ENCODE results near the gene WDR37. TPM values are rescaled to one million over a fixed set of nuclear protein-coding genes. Genes with fewer than 3 reads are reported as not detected.

WDR37 gene
- total RNA-seq, 1 donor from 2014 or later: 24.1 TPM

DNA sequence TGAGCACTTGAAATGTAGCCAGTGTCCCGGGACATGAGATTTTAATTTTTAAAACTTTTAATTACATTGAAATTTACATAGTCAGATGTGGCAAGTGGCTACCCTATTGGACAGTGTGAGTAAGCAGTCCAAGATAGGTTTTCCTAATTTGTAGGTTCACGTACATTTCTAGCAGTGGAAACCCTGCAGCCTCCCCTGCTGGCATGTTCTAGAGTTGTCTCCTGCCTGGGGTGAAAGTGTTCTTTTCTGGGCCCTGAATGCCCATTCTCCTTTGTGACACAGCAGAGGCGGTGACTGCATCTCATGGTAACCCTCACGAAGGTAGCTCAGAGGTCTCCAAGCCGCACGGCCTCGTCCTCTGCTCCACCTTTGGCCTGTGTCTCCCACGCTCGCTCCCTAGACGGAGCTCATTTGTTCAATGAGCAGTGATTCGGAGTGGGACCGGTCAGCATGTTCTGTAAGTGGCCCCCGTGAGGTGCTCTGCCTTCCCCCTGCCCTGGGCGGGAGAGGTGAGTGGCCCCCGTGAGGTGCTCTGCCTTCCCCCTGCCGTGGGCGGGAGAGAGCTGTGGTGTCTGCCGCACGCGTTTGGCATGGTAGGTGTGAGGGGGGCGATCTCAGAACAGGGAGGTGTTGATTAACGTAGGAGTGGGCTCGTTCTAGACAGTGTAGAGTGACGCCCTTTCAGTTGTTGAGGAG, 18.0 kb downstream of the WDR37 start:
- DNase-seq (ENCODE audit: low spot score): no peak

DNA sequence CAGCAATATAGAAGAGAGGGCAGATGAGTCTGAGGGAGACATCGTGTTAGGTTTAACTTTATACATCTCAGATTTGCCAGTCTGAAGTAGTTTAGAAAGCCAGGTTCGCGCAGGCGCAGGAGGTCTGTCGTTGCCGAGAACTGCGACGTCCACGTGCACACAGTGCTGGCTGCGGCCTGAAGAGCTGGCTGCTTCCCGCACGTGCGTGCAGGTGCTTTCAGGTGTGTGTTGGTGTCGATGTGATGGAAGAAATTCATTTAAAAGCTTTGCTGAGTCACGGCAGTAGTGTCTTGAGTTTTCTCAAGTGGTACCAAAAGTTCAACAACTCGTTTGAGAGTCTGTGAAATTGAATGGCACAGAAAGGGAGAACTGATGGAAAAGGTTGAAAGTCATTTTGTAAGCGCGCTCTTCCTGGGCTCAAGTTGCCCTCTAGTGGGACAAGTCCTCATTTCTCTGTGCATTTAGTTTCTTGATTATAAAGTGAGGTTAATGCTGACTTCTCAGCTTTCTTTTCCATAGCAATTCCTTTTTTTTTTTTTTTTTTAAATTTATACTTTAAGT, 18.6 kb downstream of the WDR37 start:
- DNase-seq (ENCODE audit: low spot score): no peak

- no peak for DNase-seq (ENCODE audit: low spot score)
These were observed 22.5 kb downstream of the WDR37 start for GRCh38 chr10:1078668-1079067.

DNA sequence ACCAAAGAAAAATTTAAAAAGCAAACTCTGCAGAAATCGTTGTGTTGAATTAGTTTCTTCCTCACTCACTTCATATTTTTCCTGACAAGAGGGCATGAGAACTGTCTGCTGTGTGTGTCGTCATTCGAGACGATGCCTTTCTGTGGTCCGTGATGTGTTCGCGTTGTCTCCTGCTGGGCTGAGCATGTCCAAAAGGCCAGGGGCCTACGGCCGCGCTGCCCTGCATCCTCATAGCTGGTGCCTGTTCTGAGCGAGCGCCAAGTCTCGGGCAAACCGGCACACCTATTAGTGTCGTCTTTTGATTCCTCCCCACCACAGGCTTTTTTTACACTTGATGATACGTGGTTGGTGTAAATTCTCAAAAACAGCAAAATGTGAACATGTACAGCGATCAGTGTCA, 27.4 kb downstream of the WDR37 start:
- no peak for DNase-seq (ENCODE audit: low spot score)

GRCh38 chr10:1084011-1084950, 28.1 kb downstream of the WDR37 start:
- no peak for DNase-seq (ENCODE audit: low spot score)

DNA sequence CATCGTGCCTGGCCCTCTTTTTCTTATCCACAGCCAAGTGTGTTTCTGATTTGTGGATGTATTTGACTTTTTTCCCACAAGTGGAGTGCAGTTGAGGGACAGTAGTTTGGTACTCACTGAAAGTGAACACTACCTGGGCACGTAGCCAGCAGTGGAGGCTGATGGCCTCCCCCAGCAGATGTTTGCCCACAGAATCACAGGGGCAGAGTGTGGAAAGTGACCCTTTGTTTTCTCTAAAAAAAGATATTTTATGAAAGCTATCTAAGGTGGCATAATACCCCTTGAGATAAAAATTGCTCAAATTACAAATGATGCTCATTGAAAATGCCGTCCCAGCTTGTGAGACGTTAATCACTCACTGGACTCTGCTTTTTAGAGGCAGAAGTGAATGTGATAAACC, 29.1 kb downstream of the WDR37 start:
- DNase-seq (ENCODE audit: low spot score): no peak

DNA sequence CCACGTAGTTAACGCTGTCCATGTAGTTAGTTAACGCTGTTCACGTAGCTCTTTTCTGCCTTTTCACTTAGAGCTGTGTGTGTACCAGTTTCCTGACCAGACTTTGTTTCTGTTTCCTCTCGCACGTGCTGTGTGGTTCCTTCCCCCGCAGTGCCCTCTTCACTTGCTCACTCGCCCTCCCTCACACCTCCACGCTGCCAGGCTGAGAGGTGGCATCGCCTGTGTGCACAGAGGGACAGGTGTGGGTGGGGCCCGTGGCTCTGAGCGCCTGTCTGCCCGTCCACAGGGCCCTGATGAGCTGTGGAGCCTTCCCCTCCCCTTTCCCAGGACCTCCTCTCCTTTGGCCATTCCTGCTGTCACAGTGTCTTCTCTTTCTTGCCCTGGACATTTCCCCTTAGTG, 30.6 kb downstream of the WDR37 start:
- DNase-seq (ENCODE audit: low spot score): no peak

- no peak for DNase-seq (ENCODE audit: low spot score)
These were observed 33.0 kb downstream of the WDR37 start for GRCh38 chr10:1089017-1089689.

DNA sequence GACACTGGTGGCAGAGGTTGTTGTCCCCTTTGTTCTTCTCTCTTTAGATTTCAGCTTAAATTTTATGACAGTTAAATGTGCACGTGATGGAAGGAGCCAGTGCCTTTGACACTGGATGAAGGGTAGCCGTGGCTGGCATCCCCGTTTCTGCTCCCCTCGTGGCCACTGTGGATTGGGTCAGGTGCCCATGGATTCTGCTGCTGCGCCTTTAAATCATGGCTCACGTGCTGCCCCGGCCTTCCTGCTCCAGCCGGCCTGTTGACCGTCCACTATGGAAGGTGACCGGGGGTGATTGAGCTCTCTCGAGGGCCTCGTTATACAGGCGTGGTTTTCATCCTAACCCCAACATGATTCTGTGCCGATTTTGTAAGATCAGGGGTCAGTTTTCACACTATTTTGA, 34.5 kb downstream of the WDR37 start:
- no peak for DNase-seq (ENCODE audit: low spot score)

GRCh38 chr10:1093696-1094095, 37.5 kb downstream of the WDR37 start:
- DNase-seq (ENCODE audit: low spot score): peak; percentile 7

DNA sequence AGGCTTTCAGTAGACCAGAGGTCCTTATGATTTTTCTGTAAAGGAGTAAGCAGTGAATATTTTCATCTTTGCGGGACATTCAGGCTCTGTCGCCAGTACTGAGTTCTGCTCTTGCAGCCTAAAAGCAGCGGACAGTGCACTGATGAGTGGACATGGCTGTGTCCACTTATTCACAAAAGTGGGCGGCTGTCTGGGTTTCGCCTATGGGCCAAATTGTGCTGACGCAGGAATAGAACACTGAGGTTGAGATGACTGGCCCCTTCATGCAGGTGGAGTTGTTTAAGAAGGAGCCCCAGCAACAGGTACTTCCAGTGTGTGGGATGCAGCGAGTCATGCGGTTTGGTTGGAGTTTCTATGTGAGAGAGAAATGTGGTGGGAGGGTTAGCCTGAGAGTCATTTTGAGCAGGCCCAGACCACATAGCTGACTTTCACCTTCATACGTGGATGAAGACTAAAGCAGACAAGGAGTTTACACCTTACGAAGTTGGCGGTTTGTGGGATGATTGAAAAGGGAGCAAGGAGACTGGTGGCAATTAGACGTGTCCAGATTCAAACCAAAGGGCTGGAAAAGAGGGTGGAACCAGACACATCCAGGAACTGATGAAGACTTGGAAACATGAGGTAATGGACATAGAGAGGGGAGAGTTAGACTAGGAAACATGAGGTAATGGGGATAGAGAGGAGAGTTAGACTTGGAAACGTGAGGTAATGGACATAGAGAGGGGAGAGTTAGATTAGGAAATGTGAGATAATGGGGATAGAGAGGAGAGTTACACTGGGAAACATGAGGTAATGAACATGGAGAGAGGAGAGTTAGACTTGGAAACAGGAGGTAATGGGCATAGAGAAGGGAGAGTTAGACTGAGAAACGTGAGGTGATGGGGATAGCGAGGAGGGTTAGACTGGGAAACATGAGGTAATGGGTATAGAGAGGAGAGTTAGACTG, 38.2 kb downstream of the WDR37 start:
- peak; percentile 13 for DNase-seq (ENCODE audit: low spot score)

DNA sequence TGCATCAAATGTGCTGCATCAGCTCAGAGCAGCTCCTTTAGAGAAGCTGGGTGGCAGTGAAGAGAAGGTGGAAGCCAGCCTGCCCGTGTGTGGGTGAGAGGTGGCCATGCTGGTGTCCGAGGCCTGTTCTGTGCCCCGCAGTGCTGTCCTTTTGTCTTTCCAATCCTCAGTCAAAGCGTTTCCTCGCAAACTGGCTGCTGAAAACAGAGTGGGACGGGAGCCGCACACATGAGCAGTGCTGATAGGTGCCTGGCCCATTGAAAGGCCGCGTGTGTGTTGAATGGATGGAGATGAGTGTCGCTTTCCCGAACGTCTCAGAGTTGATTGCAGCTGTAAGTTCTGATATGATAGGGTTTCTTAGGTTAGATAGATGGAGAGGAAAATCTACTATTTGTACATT, 39.3 kb downstream of the WDR37 start:
- DNase-seq (ENCODE audit: low spot score): peak; percentile 17

DNA sequence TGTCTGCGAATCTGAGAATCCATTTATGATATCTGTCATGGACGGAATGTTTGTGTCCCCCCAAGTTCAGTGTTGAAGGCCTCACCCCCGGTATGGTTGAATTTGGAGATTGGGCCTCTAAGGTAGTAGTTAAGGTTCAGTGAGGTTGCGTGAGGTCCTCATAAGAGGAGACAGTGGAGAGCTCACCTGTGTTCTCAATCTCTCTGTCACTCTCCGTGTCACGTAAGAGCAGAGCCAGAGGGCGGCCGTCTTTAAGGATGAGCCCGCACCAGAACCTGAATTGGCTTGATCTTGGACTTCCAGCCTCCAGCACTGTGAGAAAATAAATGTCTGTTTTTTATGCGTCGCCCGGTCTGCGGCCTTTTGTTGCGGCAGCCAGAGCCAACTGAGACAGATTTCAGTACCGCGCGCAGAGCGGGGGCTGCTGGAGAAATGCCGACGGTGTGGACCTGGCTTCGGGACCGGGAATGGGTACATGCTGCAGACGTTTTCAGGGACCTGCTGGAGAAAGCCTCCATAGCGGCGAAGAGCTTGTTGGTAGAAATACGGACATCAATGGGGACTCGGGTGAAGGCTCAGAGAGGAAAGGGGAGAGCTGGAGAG, 40.2 kb downstream of the WDR37 start:
- DNase-seq (ENCODE audit: low spot score): no peak

DNA sequence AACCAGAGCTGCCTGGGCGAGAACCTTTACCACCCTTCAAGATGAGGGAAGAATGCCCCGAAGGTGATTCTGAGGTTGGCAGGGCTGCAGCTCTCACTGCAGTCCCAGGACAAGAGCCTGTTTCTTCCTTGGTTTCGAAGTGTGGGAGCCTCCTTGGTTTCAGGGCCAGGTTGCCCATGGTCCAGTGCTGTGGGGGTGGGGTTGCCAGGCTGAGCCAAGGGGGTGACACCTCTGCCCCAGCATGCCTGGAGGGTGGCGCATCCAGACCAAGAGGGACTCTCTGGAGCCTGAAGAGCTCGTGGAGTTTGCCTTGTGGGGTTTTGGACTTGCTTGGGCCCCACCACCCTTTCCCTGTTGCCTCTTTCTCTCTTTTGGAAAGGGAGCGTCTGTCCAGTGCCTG, 41.3 kb downstream of the WDR37 start:
- no peak for DNase-seq (ENCODE audit: low spot score)

DNA sequence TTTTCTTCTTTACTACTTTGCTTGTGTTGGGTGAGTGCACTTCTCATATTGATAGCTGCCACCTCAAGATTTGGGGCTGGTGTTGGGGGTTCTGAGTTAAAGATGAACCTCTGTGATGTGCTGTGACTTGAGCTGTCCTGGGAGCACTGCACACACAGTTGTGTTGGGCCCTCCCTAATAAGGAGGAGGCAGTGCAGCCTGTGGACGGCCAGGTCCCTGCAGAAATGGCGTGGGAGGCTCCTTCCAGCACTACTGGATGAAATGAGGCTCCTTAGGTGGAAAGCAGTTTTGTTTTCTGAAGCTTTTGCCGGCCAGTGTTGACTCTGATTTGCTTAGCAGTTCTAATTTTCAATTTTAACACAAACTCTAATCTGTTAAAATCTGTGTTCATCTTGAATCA, 44.0 kb downstream of the WDR37 start:
- DNase-seq (ENCODE audit: low spot score): no peak

DNA sequence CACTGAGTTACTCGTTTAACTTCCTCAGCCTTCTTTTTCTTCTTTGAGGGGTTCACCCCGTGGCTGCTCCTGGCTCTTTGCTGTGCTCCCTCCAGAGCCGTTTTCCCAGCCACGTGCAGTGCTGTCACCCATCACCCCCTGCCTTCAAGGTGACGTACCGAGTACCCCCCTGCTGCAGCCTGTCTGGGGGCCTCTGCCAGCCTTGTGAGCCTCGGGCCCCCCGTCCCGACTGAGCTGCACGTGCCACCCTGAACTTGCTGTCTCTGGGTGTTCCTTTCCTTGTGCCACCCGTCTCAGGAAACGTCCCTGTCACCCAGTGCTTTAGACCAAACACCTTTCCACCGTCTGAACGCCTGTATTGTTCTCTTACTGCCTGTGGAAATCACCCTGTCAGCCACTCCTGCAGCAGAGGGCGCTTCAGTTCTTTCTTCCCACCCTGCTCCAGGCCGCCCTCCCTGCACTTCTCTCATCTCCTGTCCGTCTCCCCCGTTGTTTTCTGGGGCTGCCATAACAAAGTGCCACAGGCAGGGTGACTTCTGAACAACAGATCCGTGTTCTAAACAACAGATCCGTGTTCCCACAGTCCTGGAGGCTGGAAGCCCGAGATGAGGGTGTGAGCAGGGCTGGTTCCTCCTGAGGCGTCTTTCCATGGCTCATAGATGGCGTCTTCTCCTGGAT, 44.6 kb downstream of the WDR37 start:
- no peak for DNase-seq (ENCODE audit: low spot score)

DNA sequence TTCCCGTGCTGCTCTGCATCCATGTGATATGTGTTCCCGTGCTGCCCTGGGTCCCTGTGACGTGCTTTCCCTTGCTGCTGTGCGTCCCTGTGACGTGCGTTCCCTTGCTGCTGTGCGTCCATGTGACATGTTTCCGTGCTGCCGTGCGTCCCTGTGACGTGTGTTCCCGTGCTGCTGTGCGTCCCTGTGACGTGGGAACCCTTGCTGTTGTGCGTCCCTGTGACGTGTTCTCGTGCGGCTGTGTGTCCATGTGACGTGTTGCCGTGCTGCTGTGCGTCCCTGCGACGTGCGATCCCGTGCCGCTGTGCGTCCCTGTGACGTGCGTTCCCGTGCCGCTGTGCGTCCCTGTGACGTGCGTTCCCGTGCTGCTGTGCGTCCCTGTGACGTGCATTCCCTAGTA, 45.8 kb downstream of the WDR37 start:
- no peak for DNase-seq (ENCODE audit: low spot score)

DNA sequence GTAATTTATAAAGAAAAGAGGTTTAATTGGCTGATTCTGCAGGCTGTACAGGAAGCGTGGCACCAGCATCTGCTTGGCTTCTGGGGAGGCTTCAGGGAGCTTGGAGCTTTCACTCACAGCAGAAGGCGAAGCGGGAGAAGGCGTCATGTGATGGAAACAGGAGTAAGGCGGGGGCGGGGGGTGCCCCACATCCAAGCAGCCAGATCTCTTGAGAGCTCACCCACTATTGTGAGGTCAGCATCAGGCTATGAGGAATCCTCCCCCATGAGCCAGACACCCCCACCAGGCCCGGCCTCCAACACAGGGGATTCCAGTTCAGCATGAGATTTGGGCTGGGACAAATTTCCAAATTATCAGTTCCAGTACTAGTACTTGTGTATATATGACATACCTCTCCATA, 46.2 kb downstream of the WDR37 start:
- DNase-seq (ENCODE audit: low spot score): no peak

- no peak for DNase-seq (ENCODE audit: low spot score)
These were observed 46.6 kb downstream of the WDR37 start for GRCh38 chr10:1102831-1103230.

DNA sequence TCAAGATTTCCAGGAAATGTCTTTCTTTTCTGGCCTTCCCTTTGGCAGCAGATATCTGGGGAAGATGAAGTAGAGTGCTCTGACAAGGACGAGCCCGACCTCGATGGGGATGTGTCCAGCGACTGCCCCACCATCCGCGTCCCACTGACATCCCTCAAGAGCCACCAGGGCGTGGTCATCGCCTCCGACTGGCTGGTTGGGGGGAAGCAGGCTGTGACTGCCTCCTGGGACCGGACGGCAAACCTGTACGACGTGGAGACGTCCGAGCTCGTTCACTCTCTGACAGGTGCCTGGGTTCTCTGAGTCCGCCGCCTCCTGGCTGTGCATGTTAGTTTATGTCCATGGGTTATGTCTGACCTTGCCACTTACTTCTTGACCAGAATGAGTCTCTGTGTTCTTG, 47.4 kb downstream of the WDR37 start:
- DNase-seq (ENCODE audit: low spot score): no peak

Measured in ureter (tissue), 1 donor.